Jurkat, Clone E6-1 (cell line): ENCODE data around the gene TOR3A.
"Not testable (repeated sequence)": the region's sequence is repeated elsewhere in the genome, so short reads cannot be mapped to it uniquely, and the experiment has no call there.

Experiments used
- DNase-seq: peaks from one replicate; pipeline ENCODE4 v3.0.0-alpha.2; 2011; ENCODE audit warnings: low read depth, low spot score
- H3K4me3 ChIP-seq: 2 replicates; pipeline ENCODE4 v1.5.1; 2011; ENCODE audit warnings: mild to moderate bottlenecking, low read length, control low read depth, moderate library complexity

The TOR3A gene

DNA sequence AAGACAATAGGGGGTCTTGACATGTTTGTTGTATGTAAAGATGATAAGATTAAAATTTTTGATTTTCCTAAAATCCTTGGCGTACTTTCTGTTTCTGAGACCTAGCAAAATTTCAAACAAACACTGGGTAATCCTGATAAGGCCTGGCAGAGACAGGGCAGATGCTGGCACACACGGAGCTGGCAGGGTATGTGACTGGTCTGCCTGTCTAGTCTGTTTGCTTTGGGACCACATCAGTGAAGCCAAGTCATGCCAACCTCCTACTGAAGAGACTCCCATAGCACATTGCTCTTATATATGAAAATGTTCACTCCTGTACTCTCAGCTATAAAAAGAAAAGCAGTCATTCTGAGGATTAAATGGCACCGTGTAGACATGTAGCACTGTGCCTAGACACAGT is 14.1 kb downstream of the TOR3A start:
- H3K4me3 ChIP-seq: no peak overlapping the region

DNA sequence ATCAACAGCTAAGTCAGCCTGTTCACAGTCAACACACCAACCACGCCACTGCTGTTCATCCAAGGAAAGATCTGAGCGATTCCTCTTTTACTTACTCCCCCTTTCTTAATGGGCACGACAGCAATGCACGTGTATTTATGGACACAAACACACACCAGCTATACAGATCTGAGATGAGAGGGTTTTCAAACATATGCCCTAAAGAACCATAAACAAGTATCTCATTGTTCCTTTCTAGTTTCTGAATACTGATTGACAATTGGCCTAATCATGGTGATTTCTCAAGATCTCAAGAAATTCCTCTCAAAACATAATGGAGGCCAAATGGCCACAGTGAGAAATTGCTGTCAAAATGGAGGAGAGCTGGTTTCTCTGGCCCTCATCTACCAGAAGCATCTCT is 18.0 kb downstream of the TOR3A start:
- no peak for DNase-seq

More for the DNA sequence above, 14.1 kb downstream of the TOR3A start:
- no peak for DNase-seq

DNA sequence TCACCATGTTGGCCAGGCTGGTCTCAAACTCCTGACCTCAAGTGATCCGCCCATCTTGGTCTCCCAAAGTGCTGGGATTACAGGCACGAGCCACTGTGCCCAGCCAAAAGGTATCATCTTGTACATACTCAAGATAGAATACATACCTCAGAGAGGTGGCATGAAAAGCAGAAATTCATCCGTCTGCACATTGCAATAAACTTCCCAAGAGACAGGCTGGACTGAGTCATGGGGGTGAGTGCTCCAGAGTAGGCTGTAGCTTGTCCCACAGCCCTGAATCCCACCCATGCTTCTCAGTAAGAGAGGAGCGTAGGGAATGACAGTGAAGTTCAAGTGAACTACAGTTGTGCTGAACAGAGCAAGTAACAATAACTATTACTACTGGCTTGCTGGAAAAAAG is 19.7 kb downstream of the TOR3A start:
- DNase-seq: no peak
- H3K4me3 ChIP-seq: no peak overlapping the region

More for the DNA sequence above, 18.0 kb downstream of the TOR3A start:
- no peak overlapping the region for H3K4me3 ChIP-seq

DNA sequence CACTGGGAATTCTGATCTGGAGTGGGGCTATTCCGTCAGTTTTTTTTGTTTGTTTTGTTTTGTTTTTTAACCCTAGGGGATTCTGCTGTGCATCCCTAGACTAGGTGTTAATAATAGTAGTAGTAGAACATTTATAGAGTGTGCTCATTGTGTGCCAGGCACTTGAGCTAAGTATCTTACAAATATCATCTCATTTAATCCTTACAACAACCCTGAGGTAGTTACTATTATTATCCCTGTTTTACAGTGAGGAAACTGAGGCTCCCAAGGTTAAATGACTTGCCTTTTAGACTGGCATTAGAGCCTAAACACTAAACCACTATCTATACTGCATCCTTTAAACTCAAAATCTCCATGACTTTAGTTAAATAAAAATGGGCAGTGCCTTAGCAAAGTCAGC is 22.1 kb downstream of the TOR3A start:
- H3K4me3 ChIP-seq: no peak overlapping the region
- DNase-seq: no peak

DNA sequence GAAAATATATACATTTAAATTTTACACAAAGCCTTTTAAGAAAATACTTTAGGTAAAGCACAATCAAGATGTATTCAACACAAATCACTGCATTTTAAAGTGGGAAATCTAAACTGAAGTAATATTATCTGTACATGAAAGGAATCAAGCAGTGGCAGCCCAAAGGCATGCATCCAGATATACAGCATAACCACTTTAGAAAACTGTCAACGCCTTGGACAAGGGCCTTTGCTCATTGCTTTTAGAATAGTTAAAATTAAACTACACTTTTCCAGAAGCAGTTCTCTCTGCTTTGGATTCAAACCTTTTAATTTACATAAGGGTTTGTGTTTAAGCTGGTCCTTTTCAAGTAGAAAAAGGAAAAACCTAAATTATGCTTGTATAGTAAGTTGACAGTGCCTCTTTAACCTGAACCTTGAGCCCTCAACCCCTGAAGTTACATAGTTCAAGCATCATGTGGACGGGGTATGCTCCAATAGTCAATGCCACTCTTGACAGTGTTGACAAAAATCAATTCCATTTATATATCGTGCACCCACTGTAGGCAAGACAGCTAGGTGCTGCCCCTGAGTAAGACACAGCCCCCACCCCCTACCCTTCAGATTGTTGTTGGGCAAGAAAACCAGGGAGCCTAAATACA is 22.9 kb downstream of the TOR3A start:
- H3K4me3 ChIP-seq: no peak overlapping the region
- DNase-seq: no peak

DNA sequence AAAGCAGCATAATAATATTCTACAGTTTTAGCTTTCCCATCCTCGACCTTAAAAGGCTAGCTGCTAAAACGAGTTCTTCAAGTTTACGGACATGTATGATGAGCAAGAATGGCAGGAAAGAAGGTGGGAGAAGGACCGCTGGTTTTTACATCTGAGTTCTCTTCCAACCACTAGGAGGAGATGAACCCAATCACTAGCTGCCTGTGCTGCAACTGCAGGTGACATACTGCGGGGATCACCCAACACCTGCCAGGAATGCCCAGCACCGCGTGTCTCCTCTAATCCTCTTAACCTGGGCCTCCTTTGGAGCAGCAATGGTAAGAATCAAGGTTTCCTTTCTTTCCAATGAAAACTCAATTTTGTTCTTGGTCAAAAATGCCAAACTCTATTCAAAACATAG is 23.5 kb downstream of the TOR3A start:
- peak; percentile 32 for DNase-seq
- H3K4me3 ChIP-seq: no peak overlapping the region

DNA sequence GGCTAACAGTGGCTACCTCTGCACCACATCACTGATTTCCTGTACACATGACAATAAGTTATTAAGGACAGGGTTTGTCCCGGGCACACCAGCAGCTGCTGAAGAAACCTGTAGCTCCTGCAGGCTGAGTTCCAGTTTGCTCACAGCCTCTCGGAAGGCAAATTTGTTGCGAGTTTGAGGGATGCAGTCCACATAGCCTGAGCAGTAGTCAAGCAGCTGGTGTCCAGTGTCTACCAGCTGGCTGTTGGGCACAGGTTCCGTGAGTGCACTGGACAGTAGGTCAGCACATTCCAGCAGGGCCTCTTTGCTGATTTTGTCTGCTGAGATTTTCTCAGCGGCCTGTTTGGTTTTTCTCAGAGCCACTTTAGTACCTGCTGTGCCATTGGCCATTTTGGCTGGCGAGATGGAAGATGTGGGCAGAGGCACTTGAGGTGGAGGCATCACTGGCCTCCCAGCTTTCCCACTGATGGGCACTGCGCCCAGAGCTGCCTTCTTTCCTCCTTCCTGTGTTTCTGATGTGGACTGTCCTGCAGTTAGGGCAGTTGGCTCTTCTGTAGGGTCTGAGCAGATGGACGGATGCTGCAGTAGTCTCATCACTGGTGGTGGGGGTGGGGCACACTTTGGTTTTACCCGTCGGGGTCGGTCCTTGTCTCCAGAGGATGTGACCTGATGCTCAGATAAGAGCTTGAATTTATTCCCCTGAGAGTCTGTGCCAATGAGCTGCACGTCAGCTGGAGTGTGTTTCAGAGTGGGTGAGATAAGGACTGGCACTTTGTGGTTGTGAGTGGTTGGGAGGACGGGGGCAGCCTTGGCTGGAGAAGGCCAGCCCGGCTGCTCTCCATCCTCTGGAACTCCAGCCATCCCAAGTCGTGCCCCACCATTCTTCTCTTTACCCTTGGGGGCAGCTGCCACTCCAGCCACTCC is 26.1 kb downstream of the TOR3A start:
- no peak overlapping the region for H3K4me3 ChIP-seq
- DNase-seq: no peak

DNA sequence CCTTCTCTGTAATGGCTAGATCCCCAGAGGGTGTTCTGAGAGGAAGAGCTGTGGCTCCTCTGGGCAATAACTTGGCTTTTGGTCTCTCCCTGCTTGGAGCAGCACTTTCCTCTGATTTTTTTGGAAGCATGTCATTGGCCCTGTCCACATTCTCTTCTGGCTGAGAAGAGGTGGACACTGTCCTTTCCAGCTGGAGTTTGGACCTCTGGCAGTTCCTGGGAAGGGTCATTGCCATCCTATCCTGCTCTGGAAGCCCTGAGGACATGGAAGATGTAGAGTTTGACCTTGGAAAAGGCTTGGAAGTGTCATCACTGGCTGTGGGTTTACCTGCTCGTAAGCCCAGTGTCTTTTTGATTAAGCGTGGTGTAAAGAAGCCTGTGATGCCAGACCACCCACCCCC is 26.8 kb downstream of the TOR3A start:
- no peak for DNase-seq
- no peak overlapping the region for H3K4me3 ChIP-seq

DNA sequence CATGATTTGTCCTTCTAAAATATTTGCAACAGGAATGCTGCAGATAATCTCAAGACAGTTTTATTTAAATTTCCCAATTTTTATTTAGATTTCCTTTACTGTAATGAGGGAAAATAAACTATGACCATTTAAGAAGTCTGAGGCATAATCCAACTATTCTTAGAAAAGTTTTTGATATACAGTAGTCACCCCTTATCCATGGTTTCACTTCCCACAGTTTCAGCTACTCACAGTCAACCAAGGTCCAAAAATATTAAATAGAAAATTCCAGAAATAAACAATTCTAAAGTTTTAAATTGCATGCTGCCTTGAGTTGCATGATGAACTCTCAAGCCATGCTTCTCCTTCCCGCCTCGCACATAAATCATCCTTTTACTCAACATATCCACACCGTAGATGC is 33.3 kb downstream of the TOR3A start:
- no peak for DNase-seq
- H3K4me3 ChIP-seq: no peak overlapping the region

DNA sequence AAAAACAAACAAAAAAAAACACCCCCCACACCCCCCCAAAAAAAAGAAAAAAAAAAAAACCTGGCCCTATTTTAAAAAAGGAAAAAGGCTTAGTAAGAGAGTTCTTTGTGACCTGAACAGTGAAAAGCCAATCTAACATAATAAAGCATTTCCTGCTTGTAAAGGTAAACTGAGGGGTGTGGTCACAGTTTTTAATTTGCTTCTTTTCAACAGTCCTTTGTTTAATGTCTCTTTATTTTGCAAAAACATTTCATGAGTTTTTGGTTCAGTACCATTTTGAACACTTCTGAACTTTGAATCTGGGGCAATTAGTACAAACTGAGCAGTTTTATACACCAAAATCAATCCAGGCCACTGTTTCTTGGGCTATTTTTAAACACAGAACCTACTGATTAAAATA is 37.6 kb downstream of the TOR3A start:
- DNase-seq: no peak

DNA sequence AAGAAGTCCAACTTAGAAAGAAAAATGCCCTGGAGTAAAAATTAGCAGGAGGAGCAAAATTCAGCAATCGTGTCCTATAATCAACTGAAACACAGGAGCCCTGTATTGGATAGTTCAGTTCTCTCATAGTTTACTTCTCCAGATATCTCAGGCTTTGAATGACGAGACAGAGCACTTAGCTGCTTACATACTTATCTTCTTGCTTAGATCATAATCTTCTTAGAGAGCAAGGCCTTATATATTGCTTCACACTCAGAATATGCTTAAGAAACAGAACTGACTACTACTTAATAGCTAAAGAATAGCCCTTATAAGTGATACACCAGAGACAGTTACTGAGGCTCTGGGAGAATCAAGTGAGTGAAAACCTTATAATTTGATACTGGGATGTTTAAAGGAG is 38.9 kb downstream of the TOR3A start:
- no peak for DNase-seq

More for the DNA sequence above, 37.6 kb downstream of the TOR3A start:
- no peak overlapping the region for H3K4me3 ChIP-seq

DNA sequence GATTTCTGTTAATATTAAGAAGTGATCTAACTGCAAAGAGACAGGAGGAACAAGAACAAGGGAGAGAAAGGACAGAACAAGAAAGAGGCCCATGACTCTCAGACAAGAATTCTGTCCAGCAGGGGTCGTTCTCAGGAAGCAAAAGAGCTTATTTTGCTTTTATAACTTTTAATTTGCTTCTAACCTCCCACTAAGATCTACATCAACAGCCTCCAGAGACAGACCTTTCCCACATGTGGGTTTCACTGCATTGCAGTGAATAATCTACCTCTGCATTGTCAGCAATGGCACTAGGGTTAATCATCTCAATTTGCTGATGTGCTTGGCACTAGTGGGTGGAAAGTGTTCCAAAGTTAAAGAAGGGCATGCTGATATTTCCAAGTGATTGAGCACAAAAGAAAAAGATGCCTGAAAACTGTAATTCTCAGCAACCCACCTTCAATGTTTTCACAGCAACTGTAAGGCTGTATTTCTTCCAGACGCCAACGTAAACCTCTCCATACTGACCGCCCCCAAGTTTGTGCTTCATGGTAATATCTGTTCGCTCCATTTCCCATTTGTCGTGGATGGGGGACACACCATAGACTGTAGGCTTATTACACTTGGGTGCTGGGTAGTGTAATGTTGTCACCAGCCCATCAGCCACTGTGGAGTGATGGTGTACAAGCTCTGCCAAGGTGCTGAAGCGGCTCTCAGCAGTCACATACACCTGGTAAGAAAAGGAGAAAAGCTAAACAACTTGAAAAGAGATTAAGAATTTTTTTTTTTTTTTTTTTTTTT is 39.5 kb downstream of the TOR3A start:
- DNase-seq: peak; percentile 43
- H3K4me3 ChIP-seq: no peak overlapping the region

More for the DNA sequence above, 38.9 kb downstream of the TOR3A start:
- no peak overlapping the region for H3K4me3 ChIP-seq

DNA sequence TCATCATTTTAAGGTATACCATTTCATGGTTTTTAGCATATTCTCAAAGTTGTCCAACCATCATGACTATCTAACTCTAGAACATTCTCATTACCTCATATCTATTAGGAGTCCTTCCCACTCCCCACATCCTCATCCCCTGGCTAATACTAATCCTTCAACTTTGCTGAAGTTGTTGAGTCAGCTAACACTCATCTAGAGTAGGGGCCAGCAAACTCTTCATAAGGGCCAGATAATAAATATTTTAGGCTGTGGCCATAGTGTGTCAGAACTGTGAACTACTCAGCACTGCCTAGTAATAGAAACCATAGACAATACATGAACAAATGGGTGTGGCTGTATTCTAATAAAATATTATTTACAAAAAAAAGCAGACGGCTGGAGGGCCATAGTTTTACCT is 43.0 kb downstream of the TOR3A start:
- H3K4me3 ChIP-seq: no peak overlapping the region
- no peak for DNase-seq

DNA sequence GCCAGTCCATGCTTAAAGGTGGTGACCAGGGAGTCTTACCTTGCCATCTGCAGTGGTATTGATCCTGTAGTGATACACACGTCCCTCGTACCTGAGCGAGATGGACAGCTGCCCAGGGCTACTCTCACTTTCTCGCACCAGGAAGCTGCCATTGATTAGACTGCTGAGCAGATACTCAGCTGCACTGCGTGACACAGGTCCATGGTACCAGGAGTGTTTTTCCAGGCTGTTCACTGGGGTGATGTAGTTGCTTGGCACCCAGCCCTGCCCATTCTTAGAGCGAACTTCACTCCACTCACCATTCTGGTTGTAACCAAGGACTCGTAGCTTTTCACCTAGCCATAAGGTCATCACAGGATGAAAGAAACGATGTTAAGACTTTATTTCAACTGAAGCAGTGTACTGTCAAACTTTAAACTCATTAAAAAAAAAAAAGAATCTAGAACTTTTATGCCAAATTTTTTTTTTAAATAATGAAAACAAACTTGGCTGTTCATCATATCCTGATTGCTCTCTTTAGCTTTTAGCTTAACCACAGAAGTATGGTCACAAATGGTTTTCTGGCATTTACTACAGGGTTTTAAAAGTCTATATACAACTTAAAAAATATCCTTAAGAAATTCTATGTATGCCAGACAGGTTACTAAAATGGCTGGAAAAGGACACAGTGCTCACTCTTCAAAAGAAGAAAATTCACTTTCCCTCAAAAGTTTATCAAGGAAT is 44.6 kb downstream of the TOR3A start:
- DNase-seq: no peak

DNA sequence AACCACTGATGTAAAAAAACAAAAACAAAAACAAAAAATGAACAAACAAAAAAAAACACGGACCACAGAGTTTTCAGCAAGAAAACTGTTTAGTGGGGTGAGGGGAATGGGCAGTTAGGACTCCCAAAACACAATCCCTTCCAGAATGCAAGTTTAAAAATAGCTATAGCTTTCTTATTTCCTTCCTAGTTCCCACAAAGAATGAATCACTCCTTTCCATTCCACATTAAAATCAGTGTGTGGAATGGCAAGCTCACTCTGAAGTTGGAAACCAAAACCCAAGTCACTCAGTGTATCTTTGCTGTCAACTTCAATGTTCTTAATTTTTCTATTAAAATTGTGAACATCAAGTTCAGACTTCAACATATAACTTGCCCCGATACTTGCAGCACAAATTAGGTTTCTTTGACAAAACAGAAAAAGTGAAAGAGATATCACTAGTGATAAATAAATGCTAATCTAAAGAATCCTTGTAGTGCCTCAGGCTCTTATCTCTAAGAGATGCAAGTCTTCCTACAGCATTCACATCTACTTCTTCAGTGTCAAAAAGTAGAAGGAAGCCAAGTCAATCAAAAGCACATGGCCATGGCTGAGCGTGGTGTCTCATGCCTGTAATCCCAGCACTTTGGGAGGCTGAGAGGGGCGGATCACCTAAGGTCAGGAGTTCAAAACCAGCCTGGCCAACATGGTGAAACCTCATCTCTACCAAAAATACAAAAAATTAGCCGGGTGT is 45.5 kb downstream of the TOR3A start:
- no peak for DNase-seq
- no peak overlapping the region for H3K4me3 ChIP-seq

More for the DNA sequence above, 44.6 kb downstream of the TOR3A start:
- no peak overlapping the region for H3K4me3 ChIP-seq

DNA sequence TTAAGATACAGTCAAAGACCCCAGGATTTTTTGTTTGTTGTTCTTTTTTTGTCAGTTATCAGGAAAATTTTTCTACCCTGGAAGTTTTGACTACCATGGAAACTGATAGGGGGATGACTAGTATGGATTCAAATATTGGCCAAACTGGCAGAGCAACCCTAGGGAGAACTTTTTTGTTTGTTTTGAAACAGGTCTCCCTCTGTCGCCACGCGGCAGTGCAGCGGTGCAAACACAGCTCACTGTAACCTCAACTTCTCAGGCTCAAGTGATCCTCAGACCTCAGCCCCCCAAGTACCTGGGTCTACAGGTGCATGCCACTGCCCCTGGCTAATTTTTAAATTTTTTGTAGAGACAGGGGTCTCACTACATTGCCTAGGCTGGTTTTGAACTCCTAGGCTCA is 46.6 kb downstream of the TOR3A start:
- no peak for DNase-seq
- H3K4me3 ChIP-seq: no peak overlapping the region

DNA sequence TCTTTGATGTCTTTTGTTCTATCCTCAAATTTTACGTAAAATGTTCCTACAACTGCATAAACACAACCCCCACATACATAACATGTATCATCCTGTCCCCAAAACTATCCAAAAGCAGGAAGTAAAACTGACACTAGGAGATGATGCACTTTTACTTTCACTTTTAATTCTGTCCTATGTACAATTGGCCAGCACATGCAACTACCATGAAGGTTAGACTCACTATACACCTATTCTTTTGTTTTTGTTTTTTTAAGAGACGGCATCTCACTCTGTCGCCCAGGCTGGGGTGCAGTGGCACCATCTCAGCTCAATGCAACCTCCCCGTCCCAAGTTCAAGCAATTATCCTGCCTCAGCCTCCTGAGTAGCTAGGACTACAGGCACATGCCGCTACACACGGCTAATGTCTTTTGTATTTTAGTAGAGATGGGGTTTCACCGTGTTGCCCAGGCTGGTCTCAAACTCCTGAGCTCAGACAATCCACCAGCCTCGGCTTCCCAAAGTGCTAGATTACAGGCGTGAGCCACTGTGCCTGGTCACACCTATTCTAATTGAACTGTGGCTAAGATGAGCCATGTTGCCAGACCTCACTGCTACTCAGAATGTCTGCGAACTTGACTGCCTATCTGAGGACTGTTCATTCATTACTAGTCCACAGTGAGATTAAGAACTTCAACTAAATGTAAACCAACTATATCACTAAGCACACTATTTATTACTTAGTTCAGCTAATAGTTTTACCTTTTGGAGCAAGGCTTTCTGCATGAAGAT is 48.0 kb downstream of the TOR3A start:
- peak overlapping the region; percentile 18 for H3K4me3 ChIP-seq
- DNase-seq: peak; percentile 64

DNA sequence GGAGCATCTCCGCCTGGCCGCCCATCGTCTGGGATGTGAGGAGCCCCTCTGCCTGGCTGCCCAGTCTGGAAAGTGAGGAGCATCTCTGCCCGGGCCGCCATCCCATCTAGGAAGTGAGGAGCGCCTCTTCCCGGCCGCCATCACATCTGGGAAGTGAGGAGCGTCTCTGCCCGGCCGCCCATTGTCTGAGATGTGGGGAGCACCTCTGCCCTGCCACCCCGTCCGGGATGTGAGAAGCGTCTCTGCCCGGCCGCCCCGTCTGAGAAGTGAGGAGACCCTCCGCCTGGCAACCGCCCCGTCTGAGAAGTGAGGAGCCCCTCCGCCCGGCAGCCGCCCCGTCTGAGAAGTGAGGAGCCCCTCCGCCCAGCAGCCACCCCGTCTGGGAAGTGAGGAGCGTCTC is 53.3 kb downstream of the TOR3A start:
- H3K4me3 ChIP-seq, DNase-seq: not testable (repeated sequence)
